Measurements from ENCODE around the gene HTRA1.

HTRA1 gene

DNA sequence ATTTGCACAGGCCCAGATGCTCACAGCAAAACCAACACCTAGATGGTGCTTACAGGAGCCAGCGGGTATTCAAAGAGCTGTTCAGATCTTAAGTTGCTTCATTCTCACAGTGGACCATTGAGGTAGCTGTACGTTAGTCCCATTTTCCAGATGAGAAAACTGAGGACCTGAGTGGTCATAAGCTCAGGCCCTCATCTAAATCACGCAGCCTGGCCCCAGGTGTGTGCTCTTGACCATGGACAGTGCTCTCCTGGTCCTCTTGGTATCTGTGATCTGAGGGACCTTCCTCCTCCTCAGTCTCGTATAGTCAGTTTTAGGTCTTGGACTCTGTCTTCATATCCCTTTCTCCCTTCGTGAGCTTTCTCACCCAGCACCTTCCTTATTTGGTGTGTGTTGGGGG lies 43.7 kb downstream of the HTRA1 start:
- H3K23ac ChIP-seq (ENCODE audit: low read length) = no peak overlapping the region
- H3K4me3 ChIP-seq (ENCODE audit: low read length) = no peak overlapping the region
- no peaks in the 10 kb centered on the region for H3K4me1 ChIP-seq (ENCODE audit: control insufficient read depth, low read depth, low read length)
- no peak overlapping the region for H3K27ac ChIP-seq (ENCODE audit: low read depth, low read length)
- no peaks in the 10 kb centered on the region for H3K79me2 ChIP-seq (ENCODE audit: control insufficient read depth, insufficient read depth, low read length)
- H2AK5ac ChIP-seq (ENCODE audit: low read length) = no peak overlapping the region
- DNase-seq = no peak
- no peaks in the 10 kb centered on the region for H3K36me3 ChIP-seq (ENCODE audit: control insufficient read depth, insufficient read depth, low read length)
- H3K79me1 ChIP-seq (ENCODE audit: low read length) = no peaks in the 10 kb centered on the region
- H3K27me3 ChIP-seq (ENCODE audit: insufficient read depth, low read length, poor library complexity) = no peaks in the 10 kb centered on the region
- H3K9ac ChIP-seq (ENCODE audit: low read length) = no peak overlapping the region
- no peak overlapping the region for H2BK15ac ChIP-seq (replicated peaks; ENCODE audit: low read depth)
- H2BK120ac ChIP-seq (ENCODE audit: low read depth, low read length) = no peak overlapping the region
- H4K8ac ChIP-seq (ENCODE audit: low read depth, low read length) = no peak overlapping the region
- no peak overlapping the region for H3K18ac ChIP-seq (ENCODE audit: low read length)
- H4K5ac ChIP-seq (ENCODE audit: low read length) = no peak overlapping the region
- no peak overlapping the region for H3K4ac ChIP-seq (ENCODE audit: low read depth, low read length)
- no peak overlapping the region for H3K4me2 ChIP-seq (ENCODE audit: low read length)
- H3K56ac ChIP-seq (ENCODE audit: low read length) = no peak overlapping the region
- no peak overlapping the region for H2BK5ac ChIP-seq (ENCODE audit: low read length)
- WGBS (ENCODE audit: extremely low coverage, insufficient coverage, low lambda C conversion rate) = no CpG with 5 or more reads among the region's 5 CpGs

DNA sequence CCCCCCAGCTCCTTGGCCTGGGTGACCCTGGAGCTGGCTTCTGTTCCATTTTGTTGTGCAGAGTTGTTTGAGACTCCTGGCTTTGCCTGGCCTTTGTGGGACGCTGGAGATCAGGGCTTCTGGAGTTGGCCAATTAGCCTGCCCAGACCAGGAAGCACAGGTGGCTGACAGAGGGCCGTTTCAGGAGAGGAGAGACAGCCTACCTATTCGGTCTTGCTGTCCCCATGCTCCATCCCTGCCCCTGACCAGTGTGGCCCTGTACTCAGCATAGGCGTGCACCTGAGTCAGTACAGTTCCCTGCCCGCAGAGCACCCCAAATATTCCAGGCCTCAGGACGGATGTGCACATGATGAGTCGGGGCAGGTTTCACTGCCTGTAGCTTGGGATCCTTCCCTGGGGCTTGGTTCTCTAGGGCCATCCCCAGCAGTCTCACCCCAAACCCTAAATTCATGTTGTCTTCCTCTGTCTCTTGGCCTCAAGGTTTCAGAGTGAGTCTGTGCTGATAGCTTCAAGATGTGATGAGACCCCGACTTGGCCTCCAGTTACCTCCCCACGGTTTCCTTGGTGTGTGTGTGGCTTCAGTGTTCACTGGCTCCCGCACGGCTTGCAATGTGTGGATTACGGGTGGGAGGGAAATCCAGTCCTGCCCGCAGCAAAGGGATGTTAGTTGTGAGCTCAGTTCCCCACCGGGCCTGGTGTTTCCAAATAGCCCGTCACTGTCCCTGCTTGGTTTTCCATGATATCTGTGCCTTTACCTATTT lies 44.7 kb downstream of the HTRA1 start:
- Histone ChIP-seq H3K79me2 (ENCODE audit: control insufficient read depth, insufficient read depth, low read length) (no peaks in the 10 kb centered on the region), H3K23ac (ENCODE audit: low read length) (no peak overlapping the region), H3K56ac (ENCODE audit: low read length) (no peak overlapping the region), H4K5ac (ENCODE audit: low read length) (no peak overlapping the region), H3K27ac (ENCODE audit: low read depth, low read length) (no peak overlapping the region), H2BK5ac (ENCODE audit: low read length) (no peak overlapping the region), H2BK120ac (ENCODE audit: low read depth, low read length) (no peak overlapping the region), H3K4me2 (ENCODE audit: low read length) (no peak overlapping the region), H4K8ac (ENCODE audit: low read depth, low read length) (no peak overlapping the region), H3K4ac (ENCODE audit: low read depth, low read length) (no peak overlapping the region), H3K4me1 (ENCODE audit: control insufficient read depth, low read depth, low read length) (no peaks in the 10 kb centered on the region), H3K18ac (ENCODE audit: low read length) (no peak overlapping the region), H3K79me1 (ENCODE audit: low read length) (no peaks in the 10 kb centered on the region), H2AK5ac (ENCODE audit: low read length) (no peak overlapping the region), H3K36me3 (ENCODE audit: control insufficient read depth, insufficient read depth, low read length) (no peaks in the 10 kb centered on the region), H3K4me3 (ENCODE audit: low read length) (no peak overlapping the region), H3K9ac (ENCODE audit: low read length) (no peak overlapping the region), H3K27me3 (ENCODE audit: insufficient read depth, low read length, poor library complexity) (no peaks in the 10 kb centered on the region), H2BK15ac (replicated peaks; ENCODE audit: low read depth) (no peak overlapping the region)
- DNase-seq = no peak
- no CpG with 5 or more reads among the region's 15 CpGs for WGBS (ENCODE audit: extremely low coverage, insufficient coverage, low lambda C conversion rate)

DNA sequence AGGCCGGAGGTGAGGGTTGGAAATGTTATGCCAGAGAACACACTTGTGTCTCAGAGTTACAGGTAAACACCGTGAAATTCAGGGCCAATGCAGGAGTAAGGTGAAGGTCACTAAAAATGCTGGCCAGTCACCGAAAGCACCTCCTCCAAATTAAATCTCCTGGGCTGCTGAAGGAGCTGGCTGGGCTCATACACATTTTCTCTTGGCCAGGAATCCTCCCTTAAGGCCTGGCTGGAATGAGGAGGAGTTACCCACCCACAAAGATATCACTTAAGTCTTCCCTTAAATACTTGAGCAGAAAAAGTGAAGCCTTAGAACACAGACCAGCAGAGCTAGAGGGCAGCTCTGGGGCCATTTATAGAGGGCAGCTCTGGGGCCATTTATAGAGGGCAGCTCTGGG lies 46.3 kb downstream of the HTRA1 start:
- DNase-seq = no peak
- WGBS (ENCODE audit: extremely low coverage, insufficient coverage, low lambda C conversion rate) = no CpG with 5 or more reads among the region's 3 CpGs
- Histone ChIP-seq H2BK15ac (replicated peaks; ENCODE audit: low read depth) (no peak overlapping the region), H4K8ac (ENCODE audit: low read depth, low read length) (no peak overlapping the region), H4K5ac (ENCODE audit: low read length) (no peak overlapping the region), H2BK120ac (ENCODE audit: low read depth, low read length) (no peak overlapping the region), H2AK5ac (ENCODE audit: low read length) (no peak overlapping the region), H3K79me1 (ENCODE audit: low read length) (no peaks in the 10 kb centered on the region), H3K4ac (ENCODE audit: low read depth, low read length) (no peak overlapping the region), H3K9ac (ENCODE audit: low read length) (no peak overlapping the region), H3K27ac (ENCODE audit: low read depth, low read length) (no peak overlapping the region), H3K18ac (ENCODE audit: low read length) (no peak overlapping the region), H3K56ac (ENCODE audit: low read length) (no peak overlapping the region), H3K79me2 (ENCODE audit: control insufficient read depth, insufficient read depth, low read length) (no peaks in the 10 kb centered on the region), H3K36me3 (ENCODE audit: control insufficient read depth, insufficient read depth, low read length) (no peaks in the 10 kb centered on the region), H3K4me3 (ENCODE audit: low read length) (no peak overlapping the region), H3K4me1 (ENCODE audit: control insufficient read depth, low read depth, low read length) (no peaks in the 10 kb centered on the region), H3K27me3 (ENCODE audit: insufficient read depth, low read length, poor library complexity) (no peaks in the 10 kb centered on the region), H2BK5ac (ENCODE audit: low read length) (no peak overlapping the region), H3K4me2 (ENCODE audit: low read length) (no peak overlapping the region), H3K23ac (ENCODE audit: low read length) (no peak overlapping the region)

DNA sequence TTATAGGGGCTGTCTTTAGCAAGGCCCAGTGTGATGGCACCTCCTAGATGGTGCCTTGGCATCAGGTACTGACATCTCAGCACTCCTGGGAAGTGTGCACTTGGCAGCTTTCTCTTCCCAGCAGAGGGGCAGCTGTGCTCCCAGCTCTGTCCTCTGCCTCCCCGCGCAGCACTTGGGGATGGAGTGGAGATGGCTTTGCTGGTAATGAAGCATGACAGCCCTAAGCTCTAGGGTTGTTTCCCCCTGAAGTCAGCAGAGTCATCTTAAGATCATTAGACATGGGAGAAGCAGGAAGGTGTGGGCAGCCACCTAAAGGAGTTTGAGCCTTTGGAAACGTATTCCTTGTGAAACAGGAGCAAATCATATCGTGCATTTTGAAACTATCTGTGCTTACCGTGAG lies 46.7 kb downstream of the HTRA1 start:
- Histone ChIP-seq H3K4ac (ENCODE audit: low read depth, low read length) (no peak overlapping the region), H3K79me2 (ENCODE audit: control insufficient read depth, insufficient read depth, low read length) (no peaks in the 10 kb centered on the region), H3K79me1 (ENCODE audit: low read length) (no peaks in the 10 kb centered on the region), H3K56ac (ENCODE audit: low read length) (no peak overlapping the region), H3K23ac (ENCODE audit: low read length) (no peak overlapping the region), H3K9ac (ENCODE audit: low read length) (no peak overlapping the region), H4K8ac (ENCODE audit: low read depth, low read length) (no peak overlapping the region), H2BK120ac (ENCODE audit: low read depth, low read length) (no peak overlapping the region), H2AK5ac (ENCODE audit: low read length) (no peak overlapping the region), H2BK5ac (ENCODE audit: low read length) (no peak overlapping the region), H3K18ac (ENCODE audit: low read length) (no peak overlapping the region), H3K36me3 (ENCODE audit: control insufficient read depth, insufficient read depth, low read length) (no peaks in the 10 kb centered on the region), H3K4me2 (ENCODE audit: low read length) (no peak overlapping the region), H3K27ac (ENCODE audit: low read depth, low read length) (no peak overlapping the region), H4K5ac (ENCODE audit: low read length) (no peak overlapping the region), H2BK15ac (replicated peaks; ENCODE audit: low read depth) (no peak overlapping the region), H3K4me1 (ENCODE audit: control insufficient read depth, low read depth, low read length) (no peaks in the 10 kb centered on the region), H3K4me3 (ENCODE audit: low read length) (no peak overlapping the region), H3K27me3 (ENCODE audit: insufficient read depth, low read length, poor library complexity) (no peaks in the 10 kb centered on the region)
- WGBS (ENCODE audit: extremely low coverage, insufficient coverage, low lambda C conversion rate) = no CpG with 5 or more reads among the region's 5 CpGs
- DNase-seq = no peak

DNA sequence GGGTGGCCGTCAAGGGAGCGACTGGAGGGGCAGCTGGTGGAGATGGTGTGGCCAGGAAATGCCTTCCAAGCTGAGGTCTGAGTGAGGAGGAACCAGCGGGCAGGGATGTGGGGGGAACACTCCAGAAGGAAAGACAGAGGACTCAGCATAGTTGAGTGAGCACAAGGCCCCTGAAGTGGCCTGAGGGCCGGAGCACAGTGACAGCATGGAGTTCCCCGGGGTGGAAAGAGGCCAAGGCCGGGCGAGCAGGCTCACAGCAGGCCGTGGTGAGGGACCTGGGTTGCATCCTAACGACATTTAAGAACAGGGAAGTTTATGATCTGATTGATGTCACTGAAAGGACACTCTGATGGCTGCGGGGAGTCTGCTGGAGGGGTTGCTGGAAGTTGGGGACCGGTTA lies 48.0 kb downstream of the HTRA1 start:
- no peak overlapping the region for H3K56ac ChIP-seq (ENCODE audit: low read length)
- no peak for DNase-seq
- H3K4me1 ChIP-seq (ENCODE audit: control insufficient read depth, low read depth, low read length) = no peaks in the 10 kb centered on the region
- no peaks in the 10 kb centered on the region for H3K36me3 ChIP-seq (ENCODE audit: control insufficient read depth, insufficient read depth, low read length)
- no peak overlapping the region for H3K18ac ChIP-seq (ENCODE audit: low read length)
- no peak overlapping the region for H4K5ac ChIP-seq (ENCODE audit: low read length)
- no peak overlapping the region for H2AK5ac ChIP-seq (ENCODE audit: low read length)
- H3K9ac ChIP-seq (ENCODE audit: low read length) = no peak overlapping the region
- no peak overlapping the region for H4K8ac ChIP-seq (ENCODE audit: low read depth, low read length)
- no CpG with 5 or more reads among the region's 11 CpGs for WGBS (ENCODE audit: extremely low coverage, insufficient coverage, low lambda C conversion rate)
- no peak overlapping the region for H3K27ac ChIP-seq (ENCODE audit: low read depth, low read length)
- H2BK15ac ChIP-seq (replicated peaks; ENCODE audit: low read depth) = no peak overlapping the region
- no peak overlapping the region for H2BK5ac ChIP-seq (ENCODE audit: low read length)
- H3K23ac ChIP-seq (ENCODE audit: low read length) = no peak overlapping the region
- no peak overlapping the region for H3K4me3 ChIP-seq (ENCODE audit: low read length)
- H3K4ac ChIP-seq (ENCODE audit: low read depth, low read length) = no peak overlapping the region
- H3K27me3 ChIP-seq (ENCODE audit: insufficient read depth, low read length, poor library complexity) = no peaks in the 10 kb centered on the region
- H3K4me2 ChIP-seq (ENCODE audit: low read length) = no peak overlapping the region
- H3K79me2 ChIP-seq (ENCODE audit: control insufficient read depth, insufficient read depth, low read length) = no peaks in the 10 kb centered on the region
- no peak overlapping the region for H2BK120ac ChIP-seq (ENCODE audit: low read depth, low read length)
- no peaks in the 10 kb centered on the region for H3K79me1 ChIP-seq (ENCODE audit: low read length)

DNA sequence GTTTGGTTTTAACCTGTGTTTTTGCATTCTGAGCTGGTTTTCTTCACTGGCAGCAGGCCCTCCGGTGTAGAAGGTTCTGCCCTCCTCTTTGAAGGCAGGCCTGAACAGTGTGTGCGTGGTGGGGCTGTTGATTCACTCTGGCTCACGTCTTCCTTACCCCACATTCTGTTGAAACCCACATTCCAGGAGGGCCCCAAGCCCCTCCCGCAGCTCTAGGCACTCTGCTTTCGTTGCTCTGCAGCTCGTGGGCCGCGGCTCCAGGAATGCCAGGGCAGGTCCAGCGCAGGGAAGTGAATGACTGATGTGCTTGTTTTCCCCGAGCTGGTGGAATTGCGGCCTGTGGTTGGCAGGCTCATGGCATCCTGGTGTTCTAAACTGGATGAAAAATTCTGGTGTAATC lies 49.0 kb downstream of the HTRA1 start:
- H3K4ac ChIP-seq (ENCODE audit: low read depth, low read length) = no peak overlapping the region
- H3K56ac ChIP-seq (ENCODE audit: low read length) = no peak overlapping the region
- no peak overlapping the region for H2BK15ac ChIP-seq (replicated peaks; ENCODE audit: low read depth)
- no peak overlapping the region for H3K4me2 ChIP-seq (ENCODE audit: low read length)
- H3K36me3 ChIP-seq (ENCODE audit: control insufficient read depth, insufficient read depth, low read length) = no peaks in the 10 kb centered on the region
- H3K18ac ChIP-seq (ENCODE audit: low read length) = no peak overlapping the region
- DNase-seq = no peak
- no peaks in the 10 kb centered on the region for H3K4me1 ChIP-seq (ENCODE audit: control insufficient read depth, low read depth, low read length)
- H2AK5ac ChIP-seq (ENCODE audit: low read length) = no peak overlapping the region
- H2BK5ac ChIP-seq (ENCODE audit: low read length) = no peak overlapping the region
- H3K27me3 ChIP-seq (ENCODE audit: insufficient read depth, low read length, poor library complexity) = no peaks in the 10 kb centered on the region
- no peaks in the 10 kb centered on the region for H3K79me1 ChIP-seq (ENCODE audit: low read length)
- H4K8ac ChIP-seq (ENCODE audit: low read depth, low read length) = no peak overlapping the region
- H3K4me3 ChIP-seq (ENCODE audit: low read length) = no peak overlapping the region
- H2BK120ac ChIP-seq (ENCODE audit: low read depth, low read length) = no peak overlapping the region
- no peak overlapping the region for H3K27ac ChIP-seq (ENCODE audit: low read depth, low read length)
- H3K23ac ChIP-seq (ENCODE audit: low read length) = no peak overlapping the region
- H3K79me2 ChIP-seq (ENCODE audit: control insufficient read depth, insufficient read depth, low read length) = no peaks in the 10 kb centered on the region
- H3K9ac ChIP-seq (ENCODE audit: low read length) = no peak overlapping the region
- H4K5ac ChIP-seq (ENCODE audit: low read length) = no peak overlapping the region
- no CpG with 5 or more reads among the region's 11 CpGs for WGBS (ENCODE audit: extremely low coverage, insufficient coverage, low lambda C conversion rate)

Measured in mesendoderm (in vitro differentiated cells).